Thoracic aorta (tissue), 2 donors: Measurements from ENCODE around the gene DBF4B. TPM values are rescaled to one million over a fixed set of nuclear protein-coding genes. Genes with fewer than 3 reads are reported as not detected.
"Not testable (repeated sequence)": the region's sequence is repeated elsewhere in the genome, so short reads cannot be mapped to it uniquely, and the experiment has no call there.

Experiments
- ATAC-seq: fragments of 150-250 bp; one replicate; pipeline ENCODE4 v1.8.0; 2017; ENCODE audit warnings: low read depth; ENCODE audit not compliant: insufficient number of reproducible peaks, low FRiP score
- DNase-seq: peaks from one replicate; pipeline ENCODE4 v3.0.0-alpha.2; 2020; ENCODE audit warnings: low spot score
- H3K27ac ChIP-seq, 2 donors: fragments of 200-600 bp; sonication (generic); 1 replicate in 1 of 2; 2 replicates in 1 of 2; pipeline ENCODE4 v1.5.1; 2016; ENCODE audit warnings: mild to moderate bottlenecking in 2 of 2, moderate library complexity in 2 of 2
- H3K27me3 ChIP-seq: fragments of 200-600 bp; sonication (generic); replicated peaks from 2 replicates; pipeline ENCODE4 v1.6.0; 2016; ENCODE audit warnings: mild to moderate bottlenecking; ENCODE audit not compliant: insufficient read depth
- H3K36me3 ChIP-seq: fragments of 200-600 bp; sonication (generic); one replicate; pipeline ENCODE4 v1.5.1; 2016
- H3K4me1 ChIP-seq, 2 donors: fragments of 200-600 bp; sonication (generic); 1 replicate in 1 of 2; 2 replicates in 1 of 2; pipeline versions ENCODE4 v1.5.1 to v1.6.0; 2016; ENCODE audit warnings: low read depth in 2 of 2, mild to moderate bottlenecking in 1 of 2; ENCODE audit not compliant: control insufficient read depth in 1 of 2
- H3K4me3 ChIP-seq: fragments of 200-600 bp; sonication (generic); 2 replicates; pipeline ENCODE4 v1.5.1; 2016; ENCODE audit warnings: mild to moderate bottlenecking
- H3K9me3 ChIP-seq: fragments of 200-600 bp; sonication (generic); 2 replicates; pipeline ENCODE4 v1.5.1; 2016
- total RNA-seq, 2 donors: library from RNA; depleted of rRNA; stranded (reverse); fragments of >200 nt; gene quantifications; one replicate each; pipeline versions ENCODE4 v1.1.0 to v1.2.3, GENCODE V29; 2016
- TF ChIP-seq, protein P1 (sequence below): fragments of 200-600 bp; sonication (generic); IDR thresholded peaks from one replicate; pipeline ENCODE4 v1.5.1; 2019; ENCODE audit warnings: antibody characterized with exemption

The DBF4B gene
- total RNA-seq, 2 donors from 2014 or later = 5.7 to 7.8 TPM

DNA sequence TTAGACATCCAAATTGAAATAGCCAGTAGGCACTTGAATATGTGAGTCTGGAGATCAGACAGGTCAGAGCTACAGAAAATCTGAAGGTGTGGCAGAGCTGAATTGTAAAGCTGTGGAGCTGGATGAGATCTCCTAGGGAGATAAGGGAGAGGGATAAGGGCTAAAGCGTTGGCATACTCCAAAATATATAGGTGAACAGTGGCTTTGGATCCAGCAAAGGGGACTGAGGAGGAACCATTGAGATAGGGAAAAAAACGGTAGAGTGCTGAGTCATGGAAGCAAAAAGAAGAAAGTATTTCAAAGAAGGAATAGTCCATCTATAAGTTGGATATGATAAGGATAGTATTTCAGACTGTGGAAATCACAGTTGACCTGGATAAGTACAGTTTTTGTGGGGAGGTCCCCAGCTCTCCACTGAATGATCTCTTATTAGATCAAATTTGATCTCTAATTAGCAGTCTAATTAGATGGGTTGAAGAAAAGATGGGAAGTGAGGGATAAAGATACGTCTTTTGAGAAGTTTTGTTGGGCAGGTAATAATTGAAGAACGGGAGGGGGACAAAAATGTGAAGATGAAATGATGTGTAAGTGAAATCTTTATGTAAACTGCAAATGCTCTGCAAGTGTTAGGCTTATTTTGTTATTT is 587 bp upstream of the DBF4B start:
- H3K27ac ChIP-seq = peak overlapping the region; percentile 48 to 67
- TF ChIP-seq, protein P1, sequence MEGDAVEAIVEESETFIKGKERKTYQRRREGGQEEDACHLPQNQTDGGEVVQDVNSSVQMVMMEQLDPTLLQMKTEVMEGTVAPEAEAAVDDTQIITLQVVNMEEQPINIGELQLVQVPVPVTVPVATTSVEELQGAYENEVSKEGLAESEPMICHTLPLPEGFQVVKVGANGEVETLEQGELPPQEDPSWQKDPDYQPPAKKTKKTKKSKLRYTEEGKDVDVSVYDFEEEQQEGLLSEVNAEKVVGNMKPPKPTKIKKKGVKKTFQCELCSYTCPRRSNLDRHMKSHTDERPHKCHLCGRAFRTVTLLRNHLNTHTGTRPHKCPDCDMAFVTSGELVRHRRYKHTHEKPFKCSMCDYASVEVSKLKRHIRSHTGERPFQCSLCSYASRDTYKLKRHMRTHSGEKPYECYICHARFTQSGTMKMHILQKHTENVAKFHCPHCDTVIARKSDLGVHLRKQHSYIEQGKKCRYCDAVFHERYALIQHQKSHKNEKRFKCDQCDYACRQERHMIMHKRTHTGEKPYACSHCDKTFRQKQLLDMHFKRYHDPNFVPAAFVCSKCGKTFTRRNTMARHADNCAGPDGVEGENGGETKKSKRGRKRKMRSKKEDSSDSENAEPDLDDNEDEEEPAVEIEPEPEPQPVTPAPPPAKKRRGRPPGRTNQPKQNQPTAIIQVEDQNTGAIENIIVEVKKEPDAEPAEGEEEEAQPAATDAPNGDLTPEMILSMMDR = no peak
- H3K4me1 ChIP-seq = peaks cover 4 to 11% of the 10 kb centered on the region in 2 donors
- no peaks in the 10 kb centered on the region for H3K36me3 ChIP-seq
- DNase-seq (no peak), ATAC-seq (no peak)
- no peaks in the 10 kb centered on the region for H3K27me3 ChIP-seq
- no peaks in the 10 kb centered on the region for H3K9me3 ChIP-seq
- H3K4me3 ChIP-seq = peak overlapping the region; percentile 88

DNA sequence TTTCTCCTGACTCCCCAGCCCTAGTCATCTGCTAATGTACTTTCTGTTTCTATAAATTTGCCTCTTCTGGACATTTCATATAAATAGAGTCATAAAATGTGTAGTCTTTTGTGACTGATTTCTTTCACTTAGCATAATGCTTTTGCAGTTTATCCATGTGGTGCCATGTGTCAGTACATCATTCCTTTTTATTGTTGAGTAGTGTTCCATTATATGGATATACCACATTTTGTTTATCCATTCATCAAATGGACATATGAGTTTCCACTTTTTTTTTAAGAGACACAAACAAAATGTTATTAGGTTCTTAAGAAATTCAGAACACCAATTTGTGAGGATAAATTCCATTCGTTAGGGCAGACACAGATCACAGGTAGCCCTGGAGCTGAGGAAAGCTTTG is 11.0 kb downstream of the DBF4B start:
- Histone ChIP-seq H3K36me3 (peaks cover 4% of the 10 kb centered on the region), H3K27ac (no peak overlapping the region), H3K4me1 (no peaks in the 10 kb centered on the region), H3K4me3 (no peak overlapping the region), H3K27me3 (no peaks in the 10 kb centered on the region), H3K9me3 (no peaks in the 10 kb centered on the region)
- no peak for ATAC-seq
- TF ChIP-seq, protein P1 = no peak
- DNase-seq = no peak

GRCh38 chr17:44722254-44722653 is 13.8 kb downstream of the DBF4B start:
- Histone ChIP-seq H3K4me3 (no peak overlapping the region), H3K9me3 (no peaks in the 10 kb centered on the region), H3K27me3 (no peaks in the 10 kb centered on the region), H3K27ac (no peak overlapping the region), H3K4me1 (no peaks in the 10 kb centered on the region), H3K36me3 (peaks cover 4% of the 10 kb centered on the region)
- ATAC-seq = no peak
- DNase-seq = no peak
- TF ChIP-seq, protein P1 = no peak

DNA sequence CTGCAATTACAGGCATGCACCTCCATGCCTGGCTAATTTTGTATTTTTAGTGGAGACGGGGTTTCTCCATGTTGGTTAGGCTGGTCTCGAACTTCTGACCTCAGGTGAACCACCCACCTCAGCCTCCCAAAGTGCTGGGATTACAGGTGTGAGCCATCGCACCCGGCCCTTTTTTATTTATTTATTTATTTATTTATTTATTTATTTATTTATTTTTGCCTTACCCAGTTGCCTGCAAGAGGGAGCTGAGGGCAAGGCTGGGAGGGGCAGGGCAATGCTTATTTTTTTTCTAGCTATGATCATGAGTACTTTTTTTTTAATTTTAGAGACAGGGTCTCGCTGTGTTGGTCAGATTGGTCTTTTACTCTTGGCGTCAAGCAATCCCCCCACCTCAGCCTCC is 17.7 kb downstream of the DBF4B start:
- not testable (repeated sequence) for H3K36me3 ChIP-seq, DNase-seq, H3K9me3 ChIP-seq, H3K4me3 ChIP-seq, ATAC-seq, H3K4me1 ChIP-seq, H3K27me3 ChIP-seq, H3K27ac ChIP-seq

- H3K36me3 ChIP-seq = no peaks in the 10 kb centered on the region
- no peak overlapping the region for H3K27ac ChIP-seq
- H3K27me3 ChIP-seq = no peaks in the 10 kb centered on the region
- H3K4me1 ChIP-seq = no peaks in the 10 kb centered on the region
- ATAC-seq (no peak), DNase-seq (no peak)
- TF ChIP-seq, protein P1 = no peak
- H3K4me3 ChIP-seq = no peak overlapping the region
- no peaks in the 10 kb centered on the region for H3K9me3 ChIP-seq
Observed at GRCh38 chr17:44733753-44734152, 25.3 kb downstream of the DBF4B start.

- Histone ChIP-seq H3K36me3 (no peaks in the 10 kb centered on the region), H3K9me3 (no peaks in the 10 kb centered on the region), H3K27ac (no peak overlapping the region), H3K27me3 (no peaks in the 10 kb centered on the region), H3K4me1 (no peaks in the 10 kb centered on the region), H3K4me3 (no peak overlapping the region)
- no peak for ATAC-seq
- no peak for DNase-seq
- TF ChIP-seq, protein P1 = no peak
Observed at GRCh38 chr17:44734272-44734671, 25.8 kb downstream of the DBF4B start.
